ENCODE results near the gene ARHGEF7. TPM values are rescaled to one million over a fixed set of nuclear protein-coding genes. Genes with fewer than 3 reads are reported as not detected.

ARHGEF7 gene
- total RNA-seq, 1 experiment from 2014 or later = 46.2 TPM

- RAD21 ChIA-PET (ENCODE audit: low non-redundant PET in 1 of 2, low total read pairs in 2 of 2, uncharacterized antibody in 2 of 2, unreplicated experiment in 2 of 2) = no interaction called here
Measured at GRCh38 chr13:111298214-111298975, 183.3 kb downstream of the ARHGEF7 start.

More at GRCh38 chr13:111298214-111298975, 183.3 kb downstream of the ARHGEF7 start:
- Histone ChIP-seq H3K79me2 (ENCODE audit: insufficient read depth, low read length) (no peaks in the 10 kb centered on the region), H2AFZ (ENCODE audit: low read depth, low read length, poor library complexity, severe bottlenecking) (no peak overlapping the region), H3K4me1 (ENCODE audit: control insufficient read depth in 1 of 2, insufficient read depth in 2 of 2, low read length in 2 of 2) (no peaks in the 10 kb centered on the region), H3K9me2 (ENCODE audit: insufficient read depth) (no peaks in the 10 kb centered on the region), H3K4me2 (ENCODE audit: low read length) (no peak overlapping the region), H4K20me1 (ENCODE audit: insufficient read depth) (no peaks in the 10 kb centered on the region), H3K9me3 (ENCODE audit: control insufficient read depth in 1 of 2, insufficient read depth in 1 of 2, low read depth in 1 of 2, low read length in 2 of 2) (no peaks in the 10 kb centered on the region), H3K36me3 (ENCODE audit: control insufficient read depth in 1 of 2, insufficient read depth in 2 of 2, low read length in 2 of 2) (peaks cover 7 to 12% of the 10 kb centered on the region in 2 experiments; a peak in 3 of 4 replicates), H3K27ac (ENCODE audit: low read depth, low read length) (no peak overlapping the region), H3K4me3 (replicated peaks in 1 of 2; ENCODE audit: low read depth in 1 of 2, low read length in 2 of 2) (no peak overlapping the region), H3K27me3 (ENCODE audit: insufficient read depth, low read length) (no peaks in the 10 kb centered on the region), H3K9ac (ENCODE audit: low read length) (no peak overlapping the region)
- no TSS peak for BruUV-seq (replicated peaks)
- TF ChIP-seq TCF7L2 (IDR thresholded peaks at IDR 0.05; ENCODE audit: borderline replicate concordance, extremely low read depth, insufficient read depth, insufficient read length) = no peak
- no peak for TF ChIP-seq SIN3A (IDR thresholded peaks at IDR 0.05; ENCODE audit: low read depth)
- no peak for TF ChIP-seq POLR2A (IDR thresholded peaks at IDR 0.05; ENCODE audit: borderline replicate concordance, extremely low read depth, insufficient read depth, insufficient read length)
- no peak for TF ChIP-seq REST (IDR thresholded peaks at IDR 0.05; ENCODE audit: low read depth)
- no peak for TF ChIP-seq CBX3 (IDR thresholded peaks at IDR 0.05; ENCODE audit: low read depth)
- TF ChIP-seq RAD21 (IDR thresholded peaks at IDR 0.05; ENCODE audit: low read depth) = no peak
- TF ChIP-seq CEBPB (IDR thresholded peaks at IDR 0.05; ENCODE audit: low read depth) = no peak
- no peak for TF ChIP-seq YY1 (IDR thresholded peaks at IDR 0.05; ENCODE audit: extremely low read depth, insufficient replicate concordance, low read depth, low read length)
- no peak for TF ChIP-seq EZH2phosphoT487 (IDR thresholded peaks at IDR 0.05; ENCODE audit: borderline replicate concordance)
- TF ChIP-seq, protein P1, sequence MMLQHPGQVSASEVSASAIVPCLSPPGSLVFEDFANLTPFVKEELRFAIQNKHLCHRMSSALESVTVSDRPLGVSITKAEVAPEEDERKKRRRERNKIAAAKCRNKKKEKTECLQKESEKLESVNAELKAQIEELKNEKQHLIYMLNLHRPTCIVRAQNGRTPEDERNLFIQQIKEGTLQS (IDR thresholded peaks at IDR 0.05) = no peak
- TF ChIP-seq JUND (IDR thresholded peaks at IDR 0.05) = no peak
- no peak for TF ChIP-seq SRF (IDR thresholded peaks at IDR 0.05; ENCODE audit: low read depth)
- TF ChIP-seq EGR1 (IDR thresholded peaks at IDR 0.05; ENCODE audit: low read depth) = no peak
- TF ChIP-seq ELF1 (IDR thresholded peaks at IDR 0.05; ENCODE audit: borderline replicate concordance, low read depth) = no peak
- TF ChIP-seq ZFX (IDR thresholded peaks at IDR 0.05) = no peak
- POLR2A ChIA-PET = no interaction called here
- CTCF ChIA-PET = no interaction called here
- DNase-seq (ENCODE audit: low read depth, low spot score) (no peak), ATAC-seq (no peak)
- intact Hi-C loops (cut with micrococcal nuclease) = no loop called here
